ENCODE results near the gene GNA12.
A peak's percentile ranks its signal among the peaks of the same experiment; 100 is the strongest.

Gene GNA12

GRCh38 chr7:2833083-2833910, 10.8 kb downstream of the GNA12 start:
- Histone ChIP-seq H3K9me3 (ENCODE audit: control insufficient read depth, low read depth, low read length) (no peaks in the 10 kb centered on the region), H3K9ac (ENCODE audit: low read length) (no peak overlapping the region), H3K4me1 (ENCODE audit: control insufficient read depth, low read depth, low read length) (peaks cover 13% of the 10 kb centered on the region), H3K27me3 (ENCODE audit: control insufficient read depth, insufficient read depth, low read length) (no peaks in the 10 kb centered on the region), H3K4me3 (ENCODE audit: low read length) (no peak overlapping the region), H3K27ac (ENCODE audit: low read length) (no peak overlapping the region), H3K36me3 (ENCODE audit: control insufficient read depth, low read depth, low read length) (peaks cover 14% of the 10 kb centered on the region)

GRCh38 chr7:2832461-2832860, 11.6 kb downstream of the GNA12 start:
- Histone ChIP-seq H3K27ac (ENCODE audit: low read length) (no peak overlapping the region), H3K27me3 (ENCODE audit: control insufficient read depth, insufficient read depth, low read length) (no peaks in the 10 kb centered on the region), H3K9me3 (ENCODE audit: control insufficient read depth, low read depth, low read length) (no peaks in the 10 kb centered on the region), H3K4me1 (ENCODE audit: control insufficient read depth, low read depth, low read length) (peaks cover 7% of the 10 kb centered on the region), H3K9ac (ENCODE audit: low read length) (no peak overlapping the region), H3K36me3 (ENCODE audit: control insufficient read depth, low read depth, low read length) (peaks cover 14% of the 10 kb centered on the region), H3K4me3 (ENCODE audit: low read length) (no peak overlapping the region)

- H3K4me1 ChIP-seq (ENCODE audit: control insufficient read depth, low read depth, low read length): peaks cover 18% of the 10 kb centered on the region
- no peaks in the 10 kb centered on the region for H3K9me3 ChIP-seq (ENCODE audit: control insufficient read depth, low read depth, low read length)
- H3K9ac ChIP-seq (ENCODE audit: low read length): no peak overlapping the region
- peaks cover 14% of the 10 kb centered on the region for H3K36me3 ChIP-seq (ENCODE audit: control insufficient read depth, low read depth, low read length)
- no peak overlapping the region for H3K4me3 ChIP-seq (ENCODE audit: low read length)
- H3K27me3 ChIP-seq (ENCODE audit: control insufficient read depth, insufficient read depth, low read length): no peaks in the 10 kb centered on the region
- no peak overlapping the region for H3K27ac ChIP-seq (ENCODE audit: low read length)
These were observed 13.3 kb downstream of the GNA12 start for GRCh38 chr7:2830609-2831376.

- Histone ChIP-seq H3K36me3 (ENCODE audit: control insufficient read depth, low read depth, low read length) (no peaks in the 10 kb centered on the region), H3K4me3 (ENCODE audit: low read length) (no peak overlapping the region), H3K9ac (ENCODE audit: low read length) (no peak overlapping the region), H3K9me3 (ENCODE audit: control insufficient read depth, low read depth, low read length) (no peaks in the 10 kb centered on the region), H3K4me1 (ENCODE audit: control insufficient read depth, low read depth, low read length) (peaks cover 31% of the 10 kb centered on the region), H3K27ac (ENCODE audit: low read length) (no peak overlapping the region), H3K27me3 (ENCODE audit: control insufficient read depth, insufficient read depth, low read length) (no peaks in the 10 kb centered on the region)
These were observed 15.1 kb downstream of the GNA12 start for GRCh38 chr7:2829040-2829439.

- Histone ChIP-seq H3K4me3 (ENCODE audit: low read length) (no peak overlapping the region), H3K9me3 (ENCODE audit: control insufficient read depth, low read depth, low read length) (no peaks in the 10 kb centered on the region), H3K36me3 (ENCODE audit: control insufficient read depth, low read depth, low read length) (no peaks in the 10 kb centered on the region), H3K27ac (ENCODE audit: low read length) (peak overlapping the region; percentile 29), H3K27me3 (ENCODE audit: control insufficient read depth, insufficient read depth, low read length) (no peaks in the 10 kb centered on the region), H3K9ac (ENCODE audit: low read length) (no peak overlapping the region), H3K4me1 (ENCODE audit: control insufficient read depth, low read depth, low read length) (peaks cover 54% of the 10 kb centered on the region)
These were observed 17.3 kb downstream of the GNA12 start for GRCh38 chr7:2826771-2827170.

- H3K27ac ChIP-seq (ENCODE audit: low read length): peak overlapping the region; percentile 72
- H3K4me1 ChIP-seq (ENCODE audit: control insufficient read depth, low read depth, low read length): peaks cover 65% of the 10 kb centered on the region
These were observed 18.4 kb downstream of the GNA12 start for GRCh38 chr7:2825559-2826227.

GRCh38 chr7:2824678-2825461, 19.2 kb downstream of the GNA12 start:
- no peaks in the 10 kb centered on the region for H3K36me3 ChIP-seq (ENCODE audit: control insufficient read depth, low read depth, low read length)
- H3K9ac ChIP-seq (ENCODE audit: low read length): peak overlapping the region; percentile 51
- H3K4me3 ChIP-seq (ENCODE audit: low read length): peak overlapping the region; percentile 38
- no peaks in the 10 kb centered on the region for H3K9me3 ChIP-seq (ENCODE audit: control insufficient read depth, low read depth, low read length)
- H3K27me3 ChIP-seq (ENCODE audit: control insufficient read depth, insufficient read depth, low read length): no peaks in the 10 kb centered on the region
- peaks cover 71% of the 10 kb centered on the region for H3K4me1 ChIP-seq (ENCODE audit: control insufficient read depth, low read depth, low read length)
- peak overlapping the region; percentile 72 for H3K27ac ChIP-seq (ENCODE audit: low read length)

More at GRCh38 chr7:2825559-2826227, 18.4 kb downstream of the GNA12 start:
- Histone ChIP-seq H3K4me3 (ENCODE audit: low read length) (peak overlapping the region; percentile 38), H3K9ac (ENCODE audit: low read length) (peak overlapping the region; percentile 51), H3K9me3 (ENCODE audit: control insufficient read depth, low read depth, low read length) (no peaks in the 10 kb centered on the region), H3K36me3 (ENCODE audit: control insufficient read depth, low read depth, low read length) (no peaks in the 10 kb centered on the region), H3K27me3 (ENCODE audit: control insufficient read depth, insufficient read depth, low read length) (no peaks in the 10 kb centered on the region)

- Histone ChIP-seq H3K9ac (ENCODE audit: low read length) (peak overlapping the region; percentile 51), H3K36me3 (ENCODE audit: control insufficient read depth, low read depth, low read length) (no peaks in the 10 kb centered on the region), H3K27ac (ENCODE audit: low read length) (peak overlapping the region; percentile 72), H3K4me3 (ENCODE audit: low read length) (peak overlapping the region; percentile 38), H3K9me3 (ENCODE audit: control insufficient read depth, low read depth, low read length) (no peaks in the 10 kb centered on the region), H3K27me3 (ENCODE audit: control insufficient read depth, insufficient read depth, low read length) (no peaks in the 10 kb centered on the region), H3K4me1 (ENCODE audit: control insufficient read depth, low read depth, low read length) (peaks cover 78% of the 10 kb centered on the region)
These were observed 20.0 kb downstream of the GNA12 start for GRCh38 chr7:2824026-2824677.

GRCh38 chr7:2823130-2823529, 21.0 kb downstream of the GNA12 start:
- H3K9me3 ChIP-seq (ENCODE audit: control insufficient read depth, low read depth, low read length): no peaks in the 10 kb centered on the region
- H3K4me3 ChIP-seq (ENCODE audit: low read length): no peak overlapping the region
- H3K27ac ChIP-seq (ENCODE audit: low read length): peak overlapping the region; percentile 65
- peak overlapping the region; percentile 45 for H3K9ac ChIP-seq (ENCODE audit: low read length)
- H3K27me3 ChIP-seq (ENCODE audit: control insufficient read depth, insufficient read depth, low read length): no peaks in the 10 kb centered on the region
- no peaks in the 10 kb centered on the region for H3K36me3 ChIP-seq (ENCODE audit: control insufficient read depth, low read depth, low read length)
- H3K4me1 ChIP-seq (ENCODE audit: control insufficient read depth, low read depth, low read length): peaks cover 84% of the 10 kb centered on the region

GRCh38 chr7:2821842-2822507, 22.1 kb downstream of the GNA12 start:
- peak overlapping the region; percentile 65 for H3K27ac ChIP-seq (ENCODE audit: low read length)
- peaks cover 79% of the 10 kb centered on the region for H3K4me1 ChIP-seq (ENCODE audit: control insufficient read depth, low read depth, low read length)
- no peak overlapping the region for H3K4me3 ChIP-seq (ENCODE audit: low read length)
- no peaks in the 10 kb centered on the region for H3K9me3 ChIP-seq (ENCODE audit: control insufficient read depth, low read depth, low read length)
- H3K27me3 ChIP-seq (ENCODE audit: control insufficient read depth, insufficient read depth, low read length): no peaks in the 10 kb centered on the region
- no peaks in the 10 kb centered on the region for H3K36me3 ChIP-seq (ENCODE audit: control insufficient read depth, low read depth, low read length)
- peak overlapping the region; percentile 45 for H3K9ac ChIP-seq (ENCODE audit: low read length)

All from iPS-18a (cell line).